HG03039 (cell line): Measurements from ENCODE around the gene FIP1L1.
"Not testable (repeated sequence)": the region's sequence is repeated elsewhere in the genome, so short reads cannot be mapped to it uniquely, and the experiment has no call there.

Experiments
- ATAC-seq: cut with Tn5 transposase; IDR thresholded peaks from one replicate; pipeline ENCODE4 v1.9.1; 2021; ENCODE audit warnings: mild to moderate bottlenecking, moderate library complexity; ENCODE audit not compliant: unreplicated experiment

FIP1L1 gene

GRCh38 chr4:53466576-53466975 lies 89.1 kb downstream of the FIP1L1 start:
- ATAC-seq = not testable (repeated sequence)

GRCh38 chr4:53476232-53477037 lies 99.0 kb downstream of the FIP1L1 start:
- ATAC-seq = no peak

- no peak for ATAC-seq
Measured at GRCh38 chr4:53477038-53477565, 99.7 kb downstream of the FIP1L1 start.

GRCh38 chr4:53477636-53478035 lies 100.2 kb downstream of the FIP1L1 start:
- ATAC-seq = no peak

GRCh38 chr4:53478671-53479456 lies 101.4 kb downstream of the FIP1L1 start:
- no peak for ATAC-seq

- no peak for ATAC-seq
Measured at GRCh38 chr4:53479736-53480525, 102.5 kb downstream of the FIP1L1 start.

GRCh38 chr4:53480909-53481308 lies 103.5 kb downstream of the FIP1L1 start:
- ATAC-seq = no peak

GRCh38 chr4:53481586-53481985 lies 104.1 kb downstream of the FIP1L1 start:
- ATAC-seq = no peak

- ATAC-seq = no peak
Measured at GRCh38 chr4:53483250-53483649, 105.8 kb downstream of the FIP1L1 start.

GRCh38 chr4:53484911-53485657 lies 107.6 kb downstream of the FIP1L1 start:
- no peak for ATAC-seq

GRCh38 chr4:53485658-53486040 lies 108.2 kb downstream of the FIP1L1 start:
- no peak for ATAC-seq

GRCh38 chr4:53487766-53488165 lies 110.3 kb downstream of the FIP1L1 start:
- ATAC-seq = no peak

GRCh38 chr4:53489279-53489889 lies 111.9 kb downstream of the FIP1L1 start:
- ATAC-seq = no peak

GRCh38 chr4:53490161-53490956 lies 112.9 kb downstream of the FIP1L1 start:
- ATAC-seq = no peak

GRCh38 chr4:53490965-53491622 lies 113.7 kb downstream of the FIP1L1 start:
- no peak for ATAC-seq

GRCh38 chr4:53494851-53495250 lies 117.4 kb downstream of the FIP1L1 start:
- ATAC-seq = no peak

GRCh38 chr4:53497487-53498244 lies 120.2 kb downstream of the FIP1L1 start:
- ATAC-seq = no peak

GRCh38 chr4:53498706-53499105 lies 121.3 kb downstream of the FIP1L1 start:
- ATAC-seq = no peak
